ENCODE measurements around the gene SIDT2.
"Not testable (repeated sequence)": the region's sequence is repeated elsewhere in the genome, so short reads cannot be mapped to it uniquely, and the experiment has no call there.

Gene SIDT2

DNA sequence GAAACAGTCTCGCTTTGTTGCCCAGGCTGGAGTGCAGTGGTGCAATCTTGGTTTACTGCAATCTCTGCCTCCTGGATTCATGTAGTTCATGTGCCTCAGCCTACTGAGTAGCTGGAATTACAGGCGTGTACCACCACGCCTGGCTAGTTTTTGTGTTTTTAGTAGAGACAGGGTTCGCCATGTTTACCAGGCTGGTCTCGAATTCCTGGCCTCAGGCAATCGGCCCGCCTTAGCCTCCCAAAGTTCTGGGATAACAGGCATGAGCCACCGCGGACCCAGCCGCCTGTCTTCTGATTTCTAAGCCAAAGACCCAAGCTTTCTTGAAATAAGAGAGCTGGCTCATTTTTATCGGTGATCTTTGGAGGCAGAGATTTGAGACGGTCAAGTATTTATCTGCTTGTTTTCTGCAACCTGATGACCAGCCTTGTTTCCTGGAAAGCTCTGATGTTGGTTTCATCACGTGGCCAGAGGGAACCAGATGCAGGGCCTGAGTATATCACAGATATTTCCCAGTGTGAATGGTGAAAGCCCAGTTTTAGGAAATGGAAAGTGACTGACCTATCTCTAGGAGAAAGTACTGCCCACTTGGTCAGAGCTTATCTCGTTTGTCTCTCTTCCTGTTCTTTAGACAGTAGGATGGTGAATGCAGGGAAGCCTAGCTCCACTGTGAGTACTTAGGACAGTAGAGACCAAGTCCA is 5.7 kb upstream of the SIDT2 start:
- DNase-seq: peak; percentile 38 to 68 (median 54)

DNA sequence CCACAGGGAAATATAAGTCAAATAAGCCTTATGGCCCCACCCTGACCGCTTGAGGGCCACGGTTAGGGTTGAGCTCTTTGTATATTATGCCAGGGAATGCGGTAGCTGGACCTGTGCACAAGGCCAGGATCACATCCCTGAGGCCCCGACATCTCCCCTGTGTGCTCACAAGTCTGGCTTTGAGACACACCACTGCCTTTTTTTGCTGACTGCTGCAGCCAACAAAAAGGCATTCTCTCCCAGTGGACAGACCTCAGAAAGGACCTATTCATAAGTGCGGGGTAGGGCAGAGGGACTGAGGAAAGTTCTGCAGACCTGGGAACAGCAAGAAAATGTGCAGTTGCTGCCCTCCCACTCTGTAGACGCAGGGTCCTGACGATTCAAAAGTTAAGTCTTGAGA is 3.4 kb upstream of the SIDT2 start:
- no peak for DNase-seq

DNA sequence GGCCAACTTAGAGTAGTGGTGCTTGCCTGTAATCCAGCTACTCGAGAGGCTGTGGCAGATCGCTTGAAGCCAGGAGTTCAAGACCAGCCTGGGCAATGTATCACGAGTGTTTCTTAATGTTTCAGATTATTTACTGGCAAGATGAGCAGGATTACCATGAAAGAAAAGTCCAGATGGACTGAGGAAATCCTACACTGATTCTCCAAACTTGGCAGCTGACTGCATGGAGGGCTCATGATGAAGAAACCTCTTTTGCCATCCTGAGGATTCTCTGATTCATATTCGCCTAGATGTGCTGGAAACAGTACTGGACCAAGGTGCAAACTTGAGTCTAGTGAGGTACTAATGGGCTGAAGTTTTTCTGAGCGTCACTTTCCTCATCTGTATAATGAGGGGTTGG is 2.8 kb upstream of the SIDT2 start:
- no peak for DNase-seq

DNA sequence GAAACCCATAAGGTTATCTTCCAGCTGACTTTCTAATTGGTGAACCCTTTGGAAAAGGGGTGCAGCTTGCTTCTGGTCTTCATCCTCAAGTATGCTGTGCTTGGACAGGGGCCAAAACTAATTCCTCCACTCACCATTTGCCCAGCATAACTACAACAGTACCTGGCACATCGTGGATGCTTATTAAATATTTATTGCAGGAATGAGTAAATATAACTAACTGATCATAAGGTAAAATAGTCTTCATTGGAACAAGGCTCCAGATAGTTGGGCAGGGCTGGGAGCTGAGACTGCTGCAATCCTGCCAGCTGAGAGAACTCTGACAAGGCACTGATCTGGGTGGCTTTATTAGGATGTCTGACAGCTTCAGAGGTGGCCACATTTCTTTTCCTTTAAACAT is 2.4 kb upstream of the SIDT2 start:
- DNase-seq: no peak

DNA sequence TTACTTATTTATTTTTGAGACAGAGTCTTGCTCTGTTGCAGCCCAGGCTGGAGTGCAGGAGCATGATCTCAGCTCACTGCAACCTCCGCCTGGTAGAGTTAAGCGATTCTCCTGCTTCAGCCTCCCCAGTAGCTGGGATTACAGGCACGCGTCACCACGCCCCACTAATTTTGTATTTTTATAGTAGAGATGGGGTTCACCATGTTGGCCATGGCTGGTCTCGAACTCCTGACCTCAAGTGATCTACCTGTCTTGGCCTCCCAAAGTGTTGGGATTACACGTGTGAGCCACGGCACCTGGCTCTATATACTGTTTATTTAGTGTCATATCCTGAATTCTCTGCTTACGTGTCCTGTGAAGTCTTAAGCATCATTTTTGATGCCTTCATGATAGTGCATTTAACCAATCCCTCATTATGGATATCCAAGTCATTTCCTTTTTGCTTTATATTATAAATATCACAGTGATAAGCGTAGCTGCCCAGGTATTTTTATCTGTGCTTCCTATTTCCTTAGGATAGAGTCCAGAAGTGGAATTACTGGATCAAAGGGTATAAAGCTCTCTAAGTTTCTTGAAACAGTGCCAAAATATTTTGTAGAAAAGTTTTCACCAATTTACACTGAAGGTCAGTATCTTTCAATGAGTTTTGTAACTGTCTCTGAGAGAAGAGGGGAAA is 871 bp upstream of the SIDT2 start:
- DNase-seq: no peak

DNA sequence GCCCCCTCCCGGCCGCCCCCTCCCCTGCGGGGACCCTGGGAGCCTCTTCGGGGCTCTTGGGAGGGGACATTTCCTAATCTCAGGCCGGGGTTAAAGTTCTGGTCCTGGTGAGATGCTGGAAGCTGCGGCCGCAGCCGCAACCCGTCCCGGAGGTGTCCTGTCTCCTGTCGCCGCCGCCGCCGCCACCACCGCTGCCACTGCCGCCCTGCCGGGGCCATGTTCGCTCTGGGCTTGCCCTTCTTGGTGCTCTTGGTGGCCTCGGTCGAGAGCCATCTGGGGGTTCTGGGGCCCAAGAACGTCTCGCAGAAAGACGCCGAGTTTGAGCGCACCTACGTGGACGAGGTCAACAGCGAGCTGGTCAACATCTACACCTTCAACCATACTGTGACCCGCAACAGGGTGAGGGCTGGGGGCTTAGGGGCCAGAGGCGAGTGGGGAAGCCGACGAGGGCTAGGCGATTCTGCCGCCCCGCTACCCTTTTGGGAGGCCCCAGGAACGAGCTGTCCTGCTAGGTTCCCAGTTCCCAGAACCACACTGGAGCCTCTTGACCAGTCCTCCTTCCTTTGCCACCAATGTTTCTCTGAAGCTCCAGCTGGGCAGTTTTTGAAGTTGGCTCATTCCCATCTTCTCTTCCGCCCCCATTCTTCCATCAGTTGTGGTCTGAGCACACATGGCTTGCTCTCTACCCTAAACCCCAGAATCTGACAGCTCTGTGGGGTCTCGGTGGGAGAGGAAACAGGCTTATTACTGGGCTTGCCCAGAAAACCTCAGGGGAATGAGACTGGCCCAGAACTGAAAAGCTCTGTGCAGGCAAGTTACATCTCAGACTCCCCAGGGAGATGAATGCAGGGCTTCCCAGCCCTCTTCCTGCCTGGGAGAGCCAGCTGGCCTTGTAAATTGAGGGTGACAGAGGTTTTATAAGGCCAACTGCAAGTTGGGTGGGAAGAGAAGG is 781 bp downstream of the SIDT2 start:
- DNase-seq: peak; percentile 15 to 68 (median 39)

DNA sequence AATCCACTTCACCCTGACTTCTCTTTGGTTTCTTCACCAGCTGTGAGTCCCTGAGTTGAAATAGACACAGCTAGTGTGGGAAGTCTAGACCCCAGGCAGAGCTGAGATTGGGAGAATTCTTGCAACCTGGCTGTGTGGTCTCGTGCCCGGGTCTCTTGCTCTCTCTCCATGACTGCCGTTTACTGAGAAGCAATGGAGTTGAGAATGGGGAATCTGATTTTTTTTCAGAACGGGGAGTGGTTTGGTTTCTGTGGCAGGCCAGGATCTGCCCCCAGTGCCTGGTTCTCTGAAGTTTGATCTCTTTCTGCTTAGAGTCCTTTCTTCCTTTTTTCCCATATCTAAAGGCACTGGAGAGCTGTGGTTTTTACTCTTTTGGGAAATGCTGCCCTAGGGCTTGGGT is 1.5 kb downstream of the SIDT2 start:
- peak; percentile 29 to 68 (median 62) for DNase-seq

DNA sequence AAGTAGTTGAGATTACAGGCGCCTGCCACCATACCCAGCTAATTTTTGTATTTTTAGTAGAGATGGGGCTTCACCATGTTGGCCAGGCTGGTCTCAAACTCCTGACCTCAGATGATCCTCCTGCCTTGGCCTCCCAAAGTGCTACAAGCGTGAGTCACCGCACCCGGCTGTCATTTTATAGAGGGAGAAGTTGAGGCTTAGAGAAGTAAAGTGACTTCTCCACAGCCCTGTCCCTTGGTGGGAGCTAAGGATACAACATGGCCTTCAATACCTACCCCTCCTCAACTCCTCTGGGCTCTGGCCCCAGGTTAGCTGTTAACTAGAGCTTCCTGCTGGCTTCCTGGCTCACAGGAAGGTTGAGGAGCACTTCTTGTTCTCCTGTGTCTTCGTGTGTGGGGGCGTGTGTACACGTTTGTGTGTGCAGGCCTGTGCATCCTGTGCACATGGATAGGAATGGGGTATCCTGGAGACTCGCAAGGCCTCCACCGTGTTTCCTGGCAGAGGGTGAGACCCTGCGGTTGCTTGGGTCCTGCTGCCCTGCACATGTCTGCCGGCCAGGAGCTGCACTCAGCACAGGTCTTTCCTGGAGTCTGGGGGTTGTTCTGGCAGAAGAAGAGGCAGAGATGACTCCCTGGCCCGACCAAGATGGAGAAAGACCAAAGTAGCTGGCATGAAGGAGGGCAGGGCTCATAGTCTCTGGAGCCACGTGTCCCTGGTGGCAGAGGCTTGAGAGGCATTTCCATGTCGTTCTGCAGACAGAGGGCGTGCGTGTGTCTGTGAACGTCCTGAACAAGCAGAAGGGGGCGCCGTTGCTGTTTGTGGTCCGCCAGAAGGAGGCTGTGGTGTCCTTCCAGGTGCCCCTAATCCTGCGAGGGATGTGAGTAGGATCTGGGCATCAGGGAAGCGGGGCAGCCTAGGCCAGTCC is 2.4 kb downstream of the SIDT2 start:
- DNase-seq: peak; percentile 76 to 86 (median 84)

DNA sequence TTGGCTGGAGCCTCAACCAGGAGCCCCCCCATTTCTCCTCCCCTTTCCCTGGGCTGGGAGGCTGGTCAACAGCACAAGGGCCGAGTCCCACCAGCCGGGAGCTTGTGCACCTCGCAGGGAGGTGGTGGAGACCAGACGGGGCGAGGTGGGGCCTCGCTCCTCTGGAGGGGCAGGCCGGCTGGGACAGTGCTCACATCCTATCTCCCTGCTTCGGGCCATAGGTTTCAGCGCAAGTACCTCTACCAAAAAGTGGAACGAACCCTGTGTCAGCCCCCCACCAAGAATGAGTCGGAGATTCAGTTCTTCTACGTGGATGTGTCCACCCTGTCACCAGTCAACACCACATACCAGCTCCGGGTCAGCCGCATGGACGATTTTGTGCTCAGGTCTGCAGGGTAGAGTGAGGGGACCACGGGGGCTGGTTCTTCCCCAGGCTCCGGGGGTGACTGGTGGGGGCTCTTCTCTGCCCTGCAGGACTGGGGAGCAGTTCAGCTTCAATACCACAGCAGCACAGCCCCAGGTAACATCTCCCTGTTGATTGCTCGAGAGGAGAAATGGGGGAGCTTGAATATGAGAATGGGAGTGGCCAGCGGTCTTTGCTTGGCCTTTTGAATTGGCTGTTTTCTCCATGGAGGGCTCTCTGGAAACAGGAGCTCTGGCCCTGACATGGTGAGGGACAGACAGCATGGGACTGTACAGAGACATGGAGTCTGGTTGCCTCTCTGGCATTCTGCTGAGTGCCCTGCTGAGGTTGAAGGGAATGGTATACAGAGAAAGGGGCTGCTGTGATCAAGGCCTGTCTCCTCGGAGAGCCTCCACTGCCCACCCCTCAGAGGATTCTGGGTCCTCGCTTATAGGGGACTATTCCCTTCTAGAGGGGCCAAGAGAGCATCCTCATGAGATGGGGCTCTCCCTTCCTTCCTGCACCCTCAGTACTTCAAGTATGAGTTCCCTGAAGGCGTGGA is 3.3 kb downstream of the SIDT2 start:
- DNase-seq: no peak

DNA sequence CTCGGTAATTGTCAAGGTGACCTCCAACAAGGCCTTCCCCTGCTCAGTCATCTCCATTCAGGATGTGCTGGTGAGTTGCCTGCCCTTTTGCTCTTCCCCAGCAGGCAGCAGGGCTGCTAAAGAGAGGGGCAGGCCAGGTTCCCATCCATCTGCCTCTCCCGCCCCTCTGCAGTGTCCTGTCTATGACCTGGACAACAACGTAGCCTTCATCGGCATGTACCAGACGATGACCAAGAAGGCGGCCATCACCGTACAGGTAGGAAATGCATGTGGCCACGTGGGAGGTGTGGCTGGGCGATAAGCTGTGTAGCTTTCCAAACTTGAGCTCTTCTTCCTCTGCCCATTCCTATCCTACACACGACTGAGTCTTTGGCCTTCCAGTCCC is 4.0 kb downstream of the SIDT2 start:
- no peak for DNase-seq

DNA sequence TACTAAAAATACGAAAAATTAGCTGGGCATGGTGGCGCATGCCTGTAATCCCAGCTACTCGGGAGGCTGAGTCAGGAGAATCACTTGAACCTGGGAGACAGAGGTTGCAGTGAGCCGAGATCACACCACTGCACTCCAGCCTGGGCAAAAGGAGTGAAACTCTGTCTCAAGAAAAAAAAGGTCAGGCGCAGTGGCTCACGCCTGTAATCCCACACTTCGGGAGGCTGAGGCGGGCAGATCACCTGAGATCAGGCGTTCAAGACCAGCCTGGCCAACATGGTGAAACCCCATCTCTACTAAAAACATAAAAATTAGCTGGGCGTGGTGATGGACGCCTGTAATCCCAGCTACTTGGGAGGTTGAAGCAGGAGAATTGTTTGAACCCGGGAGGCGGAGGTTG is 4.6 kb downstream of the SIDT2 start:
- DNase-seq: not testable (repeated sequence)

DNA sequence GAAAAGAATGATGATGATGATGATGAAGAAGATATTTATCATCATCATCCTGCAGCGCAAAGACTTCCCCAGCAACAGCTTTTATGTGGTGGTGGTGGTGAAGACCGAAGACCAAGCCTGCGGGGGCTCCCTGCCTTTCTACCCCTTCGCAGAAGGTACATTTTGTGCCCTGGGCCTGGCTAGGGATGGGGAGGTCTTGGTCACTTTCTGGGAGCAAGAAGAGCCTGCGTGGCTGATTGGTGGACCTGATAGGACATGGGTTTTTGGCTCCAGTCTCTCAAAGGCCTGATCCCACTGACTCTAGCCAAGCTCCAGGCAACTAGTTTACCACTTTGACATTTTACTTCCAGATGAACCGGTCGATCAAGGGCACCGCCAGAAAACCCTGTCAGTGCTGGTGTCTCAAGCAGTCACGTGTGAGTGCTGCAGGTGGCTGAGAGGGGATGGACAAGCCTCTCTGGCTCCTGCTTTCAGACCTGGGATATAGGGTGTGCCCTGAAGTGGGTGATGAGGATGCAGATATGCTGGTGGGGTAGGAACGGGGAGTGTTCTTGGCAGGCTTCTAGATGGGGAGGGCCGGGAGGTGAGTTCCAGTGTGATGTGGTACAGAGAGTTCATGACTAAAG is 5.3 kb downstream of the SIDT2 start:
- no peak for DNase-seq

DNA sequence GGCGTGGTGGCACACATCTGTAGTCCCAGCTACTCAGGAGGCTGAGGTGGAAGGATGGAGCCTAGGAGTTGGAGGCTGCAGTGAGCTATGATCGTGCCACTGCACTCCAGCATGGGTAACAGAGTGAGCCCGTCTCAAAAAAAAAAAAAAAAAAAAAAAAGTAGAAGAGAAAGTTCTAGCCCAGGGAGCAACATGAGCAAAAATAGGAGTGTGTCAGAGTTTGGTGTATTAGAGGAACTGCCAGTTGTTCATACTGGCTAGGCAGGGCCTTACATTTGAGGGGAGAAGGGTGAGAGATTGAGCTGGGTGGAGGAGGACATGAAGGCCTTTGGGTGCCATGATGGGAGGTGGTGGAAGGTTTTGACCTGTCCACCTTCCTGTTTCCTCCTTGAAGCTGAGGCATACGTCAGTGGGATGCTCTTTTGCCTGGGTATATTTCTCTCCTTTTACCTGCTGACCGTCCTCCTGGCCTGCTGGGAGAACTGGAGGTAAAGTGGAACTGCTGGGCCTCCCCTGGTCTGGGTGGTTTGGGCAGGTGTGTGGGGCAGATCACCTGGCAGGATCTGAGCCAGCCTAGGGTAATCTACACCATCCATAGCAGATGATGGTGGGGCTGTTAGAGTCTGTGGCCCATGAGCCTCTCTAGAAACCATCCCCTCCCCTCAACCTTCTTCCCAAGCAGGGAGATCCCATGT is 7.3 kb downstream of the SIDT2 start:
- DNase-seq: peak; percentile 46 to 88 (median 63)

DNA sequence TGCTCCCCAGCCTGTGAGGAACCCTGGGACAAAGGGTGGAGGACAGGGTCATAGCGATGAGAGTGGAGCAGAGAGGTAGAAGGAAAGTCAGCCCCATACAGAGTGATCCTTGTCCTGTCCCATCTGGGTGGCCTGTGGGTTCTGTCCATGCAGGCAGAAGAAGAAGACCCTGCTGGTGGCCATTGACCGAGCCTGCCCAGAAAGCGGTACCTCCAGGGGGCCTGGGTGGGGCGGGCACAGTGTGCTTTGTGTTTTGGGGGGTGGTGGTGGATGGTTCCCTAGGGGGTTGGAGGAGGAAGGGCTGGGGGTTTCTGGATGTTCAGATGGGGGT is 7.9 kb downstream of the SIDT2 start:
- DNase-seq: no peak

DNA sequence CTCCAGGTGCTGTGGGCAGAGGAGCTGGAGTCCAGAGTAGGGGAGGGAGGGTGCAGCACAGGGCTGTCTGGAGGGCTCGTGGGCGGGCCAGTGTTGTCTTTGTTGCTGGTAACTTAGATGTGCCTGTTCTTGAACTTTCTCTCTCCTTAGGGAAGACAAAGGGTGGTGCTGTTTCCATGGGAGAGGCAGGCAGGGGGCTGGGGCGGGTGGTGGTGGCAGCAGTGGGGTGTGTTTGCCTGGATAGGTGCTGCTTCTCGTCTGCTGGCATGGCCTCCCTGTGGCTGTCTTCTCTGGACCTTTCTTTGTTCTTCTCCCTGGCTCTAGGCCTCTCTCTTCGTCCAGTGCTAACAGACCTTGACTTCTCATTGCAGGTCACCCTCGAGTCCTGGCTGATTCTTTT is 8.5 kb downstream of the SIDT2 start:
- DNase-seq: peak in 1 of 4 experiments; percentile 21

DNA sequence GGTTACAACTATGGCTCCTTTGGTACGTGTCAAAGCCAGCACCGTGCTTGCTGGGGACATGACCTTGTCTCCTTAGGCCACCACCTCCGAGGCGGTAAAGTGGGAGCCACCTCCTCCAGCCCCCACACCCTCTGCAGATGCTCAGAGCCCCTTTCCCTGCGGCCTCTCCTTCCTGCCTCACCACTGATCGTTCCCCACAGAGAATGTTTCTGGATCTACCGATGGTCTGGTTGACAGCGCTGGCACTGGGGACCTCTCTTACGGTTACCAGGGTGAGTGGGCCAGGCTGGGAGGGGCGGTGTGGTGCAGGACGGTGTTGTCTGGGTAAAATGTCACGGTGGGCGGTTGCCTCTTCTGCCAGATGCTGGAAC is 8.9 kb downstream of the SIDT2 start:
- no peak for DNase-seq

DNA sequence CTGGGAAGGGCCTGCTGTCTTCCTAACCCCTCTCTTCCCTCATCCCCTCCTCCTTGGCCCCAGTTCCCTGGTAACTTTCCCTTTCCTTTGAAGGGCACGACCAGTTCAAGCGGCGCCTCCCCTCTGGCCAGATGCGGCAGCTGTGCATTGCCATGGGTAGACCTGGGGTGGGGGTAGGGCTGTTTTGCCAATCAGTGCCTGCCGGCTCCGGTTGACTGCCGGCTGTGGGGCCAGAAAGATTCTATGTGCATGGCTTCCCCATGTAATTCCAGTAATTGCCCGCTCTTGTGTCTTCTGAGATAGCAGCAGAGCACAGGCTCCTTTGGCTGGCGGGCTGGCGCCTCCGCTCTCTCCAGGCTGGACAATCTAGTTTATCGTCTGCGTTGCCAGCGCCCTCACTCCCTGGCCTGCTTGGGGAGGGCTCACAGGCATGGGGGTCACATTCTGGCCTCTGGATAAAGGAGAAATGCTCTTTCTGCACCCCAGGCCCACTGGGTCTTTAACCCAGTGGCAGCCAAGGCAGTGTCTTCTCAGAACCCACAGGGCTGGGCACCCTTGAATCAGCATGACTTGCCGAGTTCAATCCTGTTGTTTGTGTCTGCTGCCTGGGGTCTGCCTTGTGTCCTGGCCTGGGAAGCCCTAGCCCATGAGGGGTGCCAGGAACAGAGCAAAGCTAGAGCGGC is 9.4 kb downstream of the SIDT2 start:
- DNase-seq: no peak

DNA sequence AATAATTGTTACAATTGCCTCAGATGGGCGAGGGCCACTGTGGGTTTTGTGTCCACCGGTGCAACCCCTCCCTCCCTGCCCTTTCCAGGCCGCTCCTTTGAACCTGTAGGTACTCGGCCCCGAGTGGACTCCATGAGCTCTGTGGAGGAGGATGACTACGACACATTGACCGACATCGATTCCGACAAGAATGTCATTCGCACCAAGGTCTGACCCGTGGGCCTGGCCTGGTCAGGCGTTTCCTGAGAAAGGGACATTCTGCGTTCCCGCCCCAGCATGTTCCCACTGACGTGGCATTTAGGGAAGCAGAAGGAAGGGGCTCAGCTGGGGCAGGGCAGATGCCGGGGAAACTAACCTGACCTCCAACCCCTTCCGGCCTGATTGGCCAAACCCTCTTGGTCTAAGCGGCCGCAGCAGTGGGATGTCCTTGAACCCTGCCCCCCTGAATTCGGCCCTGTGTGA is 10.1 kb downstream of the SIDT2 start:
- peak; percentile 48 to 73 (median 65) for DNase-seq
